A549 (cell line): Measurements from ENCODE around the gene COPE. TPM values are rescaled to one million over a fixed set of nuclear protein-coding genes. Genes with fewer than 3 reads are reported as not detected.
A peak's percentile ranks its signal among the peaks of the same experiment; 100 is the strongest.

ENCODE experiments used
- ATAC-seq, 2 experiments: fragments of 200-7000 bp in 1 of 2; fragments of >200 bp in 1 of 2; cut with Nextera tagmentation in 1 of 2; cut with Tn5 transposase in 1 of 2; 3 replicates each; pipeline versions ENCODE4 v1.8.0 to v1.9.1; 2018 to 2020; ENCODE audit warnings: mild to moderate bottlenecking in 1 of 2, moderate library complexity in 1 of 2
- CTCF ChIA-PET: fragments of 300-600 bp; sonication (Branson Sonifier 250); formaldehyde crosslinking; extraction: SDS; loops from one replicate; lab custom pipeline; 2021; ENCODE audit warnings: antibody characterized with exemption, inconsistent platforms; lab: Yijun Ruan, JAX
- POLR2A ChIA-PET: fragments of 350-600 bp; formaldehyde crosslinking; extraction: SDS; loops from one replicate; lab custom pipeline; 2021; ENCODE audit warnings: antibody characterized with exemption, inconsistent platforms; lab: Yijun Ruan, JAX
- DNase-seq, 2 experiments: peaks; one replicate each; pipeline versions ENCODE4 v3.0.0 to v3.0.0-alpha.2; 2011 to 2016; ENCODE audit warnings: low read depth in 1 of 2, low spot score in 1 of 2
- FAIRE-seq: peaks from 2 replicates; lab custom pipeline; 2011; peaks lifted over from hg19 to GRCh38; lab: Jason Lieb, UNC
- H3K27ac ChIP-seq, 2 experiments: fragments of >200 bp; sonication (Bioruptor Twin); formaldehyde crosslinking; 3 replicates each; pipeline ENCODE4 v1.5.1; 2016 to 2017
- H3K4me1 ChIP-seq: fragments of >200 bp; sonication (Bioruptor Twin); formaldehyde crosslinking; 3 replicates; pipeline ENCODE4 v1.6.1; 2016
- H3K4me2 ChIP-seq: fragments of >200 bp; sonication (Bioruptor Twin); formaldehyde crosslinking; 3 replicates; pipeline ENCODE4 v1.6.1; 2016
- H3K4me3 ChIP-seq: fragments of >200 bp; sonication (Bioruptor Twin); formaldehyde crosslinking; 3 replicates; pipeline ENCODE4 v1.5.1; 2016
- H3K9me3 ChIP-seq: fragments of >200 bp; sonication (Bioruptor Twin); formaldehyde crosslinking; 3 replicates; pipeline ENCODE4 v1.6.1; 2016
- BCL3 ChIP-seq: fragments of >200 bp; sonication (Bioruptor Twin); formaldehyde crosslinking; IDR thresholded peaks from 3 replicates; pipeline ENCODE4 v1.6.1; 2016
- CHD2 ChIP-seq: fragments of 150-350 bp; IDR thresholded peaks from 2 replicates; pipeline ENCODE4 v1.6.1; 2014; ENCODE audit warnings: low read length; ENCODE audit not compliant: partially characterized antibody
- E2F6 ChIP-seq: IDR thresholded peaks from 2 replicates; pipeline ENCODE4 v1.6.1; 2012; ENCODE audit warnings: low read depth, borderline replicate concordance
- EHMT2 ChIP-seq: fragments of 200-600 bp; sonication (generic); IDR thresholded peaks from 2 replicates; pipeline ENCODE4 v1.6.1; 2016; ENCODE audit warnings: antibody characterized with exemption, low read depth, mild to moderate bottlenecking, moderate library complexity
- ELK1 ChIP-seq: fragments of 150-350 bp; IDR thresholded peaks from 2 replicates; pipeline ENCODE4 v1.6.1; 2014; ENCODE audit warnings: low read depth, mild to moderate bottlenecking, low read length
- EP300 ChIP-seq, 2 experiments: fragments of >200 bp; sonication (Bioruptor Twin); formaldehyde crosslinking; IDR thresholded peaks; 2 replicates in 1 of 2; 3 replicates in 1 of 2; pipeline ENCODE4 v1.6.1; 2016 to 2017
- KDM1A ChIP-seq: fragments of 200-600 bp; sonication (generic); IDR thresholded peaks from 2 replicates; pipeline ENCODE4 v1.6.1; 2016; ENCODE audit warnings: low read depth, mild to moderate bottlenecking
- POLR2AphosphoS2 ChIP-seq: conservative IDR thresholded peaks from 2 replicates; pipeline ENCODE4 v1.6.1; 2012; ENCODE audit warnings: low read length, improper control_type of control experiment, inconsistent platforms
- RARB ChIP-seq: fragments of 250-450 bp; sonication (Bioruptor Pico); IDR thresholded peaks from 2 replicates; pipeline ENCODE4 v1.8.0; 2021; ENCODE audit warnings: mild to moderate bottlenecking, moderate library complexity
- REST ChIP-seq: fragments of 200-600 bp; sonication (generic); IDR thresholded peaks from 2 replicates; pipeline ENCODE4 v1.6.1; 2016; ENCODE audit warnings: antibody characterized with exemption, mild to moderate bottlenecking, moderate library complexity
- TP53 ChIP-seq: fragments of 250-450 bp; sonication (Bioruptor Pico); IDR thresholded peaks from 2 replicates; pipeline ENCODE4 v1.5.0; 2021; ENCODE audit warnings: mild to moderate bottlenecking, moderate library complexity
- ZC3H11A ChIP-seq: fragments of 450-650 bp; IDR thresholded peaks from 2 replicates; pipeline ENCODE4 v1.6.1; 2014; ENCODE audit warnings: antibody characterized with exemption, mild to moderate bottlenecking
- ZFP36 ChIP-seq: fragments of 450-650 bp; IDR thresholded peaks from 2 replicates; pipeline ENCODE4 v1.6.1; 2014; ENCODE audit warnings: borderline replicate concordance; ENCODE audit not compliant: partially characterized antibody
- WGBS: methylation state at CpG from one replicate; pipeline ENCODE4 v1.1.6; 2017; ENCODE audit errors: missing lambda C conversion rate; 5-methylcytosine and 5-hydroxymethylcytosine counted together
- polyA plus RNA-seq, 4 experiments: library from polyadenylated mRNA; depleted of rRNA in 3 of 4; stranded (reverse); fragments of >200 nt; fragmentation: RNase III in 1 of 4; extraction: RNeasy Plus Mini Kit Qiagen cat#74134 plus additional on column Dnase treatment in 1 of 4; gene quantifications; 2 replicates in 3 of 4; 3 replicates in 1 of 4; pipeline ENCODE4 v1.2.3, GENCODE V29; 2011 to 2017

Gene COPE
- polyA plus RNA-seq, 2 of the 4 experiments (the other 2 are of a cell fraction), result 94.0 to 114 TPM

DNA sequence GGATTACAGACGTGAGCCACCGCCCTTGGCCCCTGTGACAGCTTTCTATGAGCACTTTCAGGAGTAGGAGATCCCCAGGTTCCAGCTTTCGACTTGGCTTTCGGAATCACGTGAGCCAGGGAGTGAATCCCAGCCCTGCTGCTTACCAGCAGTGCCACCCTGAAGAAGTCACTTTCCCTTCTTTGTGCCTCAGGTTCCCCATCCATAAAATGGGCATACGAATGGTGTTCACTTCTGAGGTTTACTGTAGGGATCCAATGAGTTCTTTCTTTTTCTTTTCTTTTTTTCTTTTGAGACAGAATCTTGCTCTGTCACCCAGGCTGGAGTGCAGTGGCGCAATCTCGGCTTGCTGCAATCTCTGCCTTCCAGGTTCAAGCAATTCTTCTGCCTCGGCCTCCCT, 26.1 kb upstream of the COPE start:
- ChIA-PET POLR2A (no interaction called here), CTCF (interaction anchor here (0.7 to 4.8 kb wide), 2 partner anchors 19 to 42 kb away, joined by 4 to 22 read pairs; no protein-coding TSS in a partner anchor)
- Histone ChIP-seq H3K27ac (no peak overlapping the region), H3K4me2 (no peak overlapping the region), H3K4me1 (0 out of 3 replicates have a peak, but pooled peaks cover 3% of the 10 kb centered on the region), H3K9me3 (no peaks in the 10 kb centered on the region), H3K4me3 (no peak overlapping the region)
- DNase-seq (no peak), ATAC-seq (no peak), FAIRE-seq (no peak)
- TF ChIP-seq E2F6 (no peak), TP53 (CRISPR knock-in tag) (no peak), KDM1A (no peak)
- WGBS, result 90% methylated on average over 9 of the region's 9 CpGs

DNA sequence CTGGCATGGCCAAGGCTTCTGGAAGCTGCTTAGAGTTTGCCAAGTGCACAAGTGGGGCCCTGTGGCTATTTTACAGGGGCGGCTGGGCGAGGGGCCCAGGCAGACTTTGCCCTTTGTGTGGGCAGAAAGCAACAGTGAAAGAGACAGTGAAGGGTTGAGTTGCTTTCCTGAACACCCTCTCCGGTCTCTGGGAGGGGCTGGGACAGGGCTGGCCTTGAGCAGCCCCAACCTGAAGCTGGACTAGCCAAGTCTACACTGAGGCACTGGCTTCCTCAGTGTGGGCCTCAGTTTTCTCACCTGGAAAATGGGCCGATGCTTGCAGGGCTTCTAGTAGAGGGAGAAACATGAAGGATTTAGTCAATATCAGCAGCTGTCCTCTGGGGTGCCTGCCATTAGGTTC, 24.3 kb upstream of the COPE start:
- DNase-seq (no peak), FAIRE-seq (no peak), ATAC-seq (no peak)
- no peak overlapping the region for H3K4me3 ChIP-seq
- ChIA-PET CTCF (interaction anchor here (1.3 to 4.8 kb wide), 2 partner anchors 24 to 44 kb away, joined by 3 to 22 read pairs; partner anchors contain the start of genes COPE and DDX49), POLR2A (no interaction called here)
- H3K27ac ChIP-seq, result no peak overlapping the region
- H3K4me1 ChIP-seq, result peaks cover 8% of the 10 kb centered on the region; the same call in 1 of the 3 replicates
- WGBS, result 64% methylated on average over 4 of the region's 4 CpGs
- TF ChIP-seq ZC3H11A (no peak), EHMT2 (no peak), POLR2AphosphoS2 (no peak), E2F6 (no peak), EP300 (IDR thresholded peaks at IDR 0.05) (no peak), CHD2 (no peak), RARB (CRISPR knock-in tag) (no peak)
- no peaks in the 10 kb centered on the region for H3K9me3 ChIP-seq
- H3K4me2 ChIP-seq, result no peak overlapping the region

- H3K4me2 ChIP-seq, result no peak overlapping the region
- H3K9me3 ChIP-seq, result no peaks in the 10 kb centered on the region
- H3K27ac ChIP-seq, result no peak overlapping the region
- H3K4me1 ChIP-seq, result peaks cover 8% of the 10 kb centered on the region; the same call in 1 of the 3 replicates
- ChIA-PET CTCF (interaction anchor here (4.8 kb wide), 1 partner anchor 45 kb away, joined by 22 read pairs; no protein-coding TSS in a partner anchor), POLR2A (no interaction called here)
- ATAC-seq (no peak), DNase-seq (no peak), FAIRE-seq (no peak)
- WGBS, result 89% methylated on average over 6 of the region's 6 CpGs
- peak; percentile 53 for TF ChIP-seq ZFP36
- no peak for TF ChIP-seq BCL3
- TF ChIP-seq REST, result no peak
- TF ChIP-seq ELK1, result no peak
- H3K4me3 ChIP-seq, result no peak overlapping the region
These were observed 23.5 kb upstream of the COPE start for GRCh38 chr19:18942692-18943091.
